ENCODE data around the gene MTCH1.

The MTCH1 gene

DNA sequence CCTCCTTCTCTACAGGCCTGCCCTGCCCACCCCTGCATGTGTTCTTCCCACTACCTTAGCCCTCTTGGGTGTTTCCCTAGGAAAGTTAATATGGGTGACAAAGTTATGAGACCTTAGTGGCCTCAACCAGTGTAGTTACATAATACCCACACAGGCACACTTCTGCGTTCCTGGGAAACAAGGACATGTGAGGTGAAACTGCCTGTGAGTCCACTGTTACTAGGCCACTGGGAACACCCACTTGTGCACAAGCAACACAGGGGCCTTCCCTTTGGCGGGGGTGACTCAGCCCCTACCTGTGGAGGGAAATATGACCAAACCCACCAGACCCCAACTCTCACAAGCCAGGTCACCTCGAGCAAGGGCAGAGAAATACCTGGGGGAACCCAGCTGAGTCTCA, 18.7 kb downstream of the MTCH1 start:
- TF ChIP-seq, protein P1, sequence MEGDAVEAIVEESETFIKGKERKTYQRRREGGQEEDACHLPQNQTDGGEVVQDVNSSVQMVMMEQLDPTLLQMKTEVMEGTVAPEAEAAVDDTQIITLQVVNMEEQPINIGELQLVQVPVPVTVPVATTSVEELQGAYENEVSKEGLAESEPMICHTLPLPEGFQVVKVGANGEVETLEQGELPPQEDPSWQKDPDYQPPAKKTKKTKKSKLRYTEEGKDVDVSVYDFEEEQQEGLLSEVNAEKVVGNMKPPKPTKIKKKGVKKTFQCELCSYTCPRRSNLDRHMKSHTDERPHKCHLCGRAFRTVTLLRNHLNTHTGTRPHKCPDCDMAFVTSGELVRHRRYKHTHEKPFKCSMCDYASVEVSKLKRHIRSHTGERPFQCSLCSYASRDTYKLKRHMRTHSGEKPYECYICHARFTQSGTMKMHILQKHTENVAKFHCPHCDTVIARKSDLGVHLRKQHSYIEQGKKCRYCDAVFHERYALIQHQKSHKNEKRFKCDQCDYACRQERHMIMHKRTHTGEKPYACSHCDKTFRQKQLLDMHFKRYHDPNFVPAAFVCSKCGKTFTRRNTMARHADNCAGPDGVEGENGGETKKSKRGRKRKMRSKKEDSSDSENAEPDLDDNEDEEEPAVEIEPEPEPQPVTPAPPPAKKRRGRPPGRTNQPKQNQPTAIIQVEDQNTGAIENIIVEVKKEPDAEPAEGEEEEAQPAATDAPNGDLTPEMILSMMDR (IDR thresholded peaks at IDR 0.05; ENCODE audit: low read depth, low read length): no peak
- H3K4me3 ChIP-seq (ENCODE audit: low read depth, low read length): no peak overlapping the region
- H3K9me3 ChIP-seq: no peaks in the 10 kb centered on the region
- peaks cover 39% of the 10 kb centered on the region for H3K36me3 ChIP-seq
- no peaks in the 10 kb centered on the region for H3K4me1 ChIP-seq
- no peaks in the 10 kb centered on the region for H3K27me3 ChIP-seq
- DNase-seq: no peak

DNA sequence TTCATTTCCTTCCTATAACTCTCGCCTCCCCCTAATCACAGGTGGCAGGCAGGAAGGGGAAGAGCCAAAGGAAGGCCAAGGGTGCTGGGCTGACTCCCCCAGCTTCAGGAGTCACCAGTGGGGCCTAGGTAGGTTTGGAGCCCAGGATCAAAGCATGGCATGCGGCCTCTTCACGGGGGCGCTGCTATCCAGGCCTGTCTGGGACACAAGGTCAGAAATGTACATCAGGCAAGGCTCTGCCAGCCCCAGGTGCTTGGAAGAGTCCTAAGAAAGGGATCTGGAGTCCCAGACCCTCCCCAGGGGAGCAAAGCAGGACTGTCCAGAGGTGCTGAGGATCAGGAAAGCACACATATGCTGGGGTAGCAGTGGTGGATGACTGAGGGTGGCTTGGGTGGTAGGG, 21.1 kb downstream of the MTCH1 start:
- H3K4me1 ChIP-seq: peaks cover 5% of the 10 kb centered on the region; the same call in 1 of the 2 replicates
- H3K36me3 ChIP-seq: peaks cover 30% of the 10 kb centered on the region
- TF ChIP-seq, protein P1 (IDR thresholded peaks at IDR 0.05; ENCODE audit: low read depth, low read length): no peak
- H3K4me3 ChIP-seq (ENCODE audit: low read depth, low read length): no peak overlapping the region
- no peaks in the 10 kb centered on the region for H3K27me3 ChIP-seq
- no peaks in the 10 kb centered on the region for H3K9me3 ChIP-seq
- no peak for DNase-seq

DNA sequence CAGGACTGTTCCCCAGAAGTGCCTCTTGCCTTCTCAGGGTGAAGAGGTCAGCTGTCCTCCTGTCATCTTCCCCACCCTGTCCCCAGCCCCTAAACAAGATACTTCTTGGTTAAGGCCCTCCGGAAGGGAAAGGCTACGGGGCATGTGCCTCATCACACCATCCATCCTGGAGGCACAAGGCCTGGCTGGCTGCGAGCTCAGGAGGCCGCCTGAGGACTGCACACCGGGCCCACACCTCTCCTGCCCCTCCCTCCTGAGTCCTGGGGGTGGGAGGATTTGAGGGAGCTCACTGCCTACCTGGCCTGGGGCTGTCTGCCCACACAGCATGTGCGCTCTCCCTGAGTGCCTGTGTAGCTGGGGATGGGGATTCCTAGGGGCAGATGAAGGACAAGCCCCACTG, 21.6 kb downstream of the MTCH1 start:
- Histone ChIP-seq H3K4me1 (peaks cover 5% of the 10 kb centered on the region; the same call in 1 of the 2 replicates), H3K36me3 (peaks cover 27% of the 10 kb centered on the region), H3K9me3 (no peaks in the 10 kb centered on the region), H3K27me3 (no peaks in the 10 kb centered on the region), H3K4me3 (ENCODE audit: low read depth, low read length) (no peak overlapping the region)
- TF ChIP-seq, protein P1 (IDR thresholded peaks at IDR 0.05; ENCODE audit: low read depth, low read length): no peak
- DNase-seq: no peak

DNA sequence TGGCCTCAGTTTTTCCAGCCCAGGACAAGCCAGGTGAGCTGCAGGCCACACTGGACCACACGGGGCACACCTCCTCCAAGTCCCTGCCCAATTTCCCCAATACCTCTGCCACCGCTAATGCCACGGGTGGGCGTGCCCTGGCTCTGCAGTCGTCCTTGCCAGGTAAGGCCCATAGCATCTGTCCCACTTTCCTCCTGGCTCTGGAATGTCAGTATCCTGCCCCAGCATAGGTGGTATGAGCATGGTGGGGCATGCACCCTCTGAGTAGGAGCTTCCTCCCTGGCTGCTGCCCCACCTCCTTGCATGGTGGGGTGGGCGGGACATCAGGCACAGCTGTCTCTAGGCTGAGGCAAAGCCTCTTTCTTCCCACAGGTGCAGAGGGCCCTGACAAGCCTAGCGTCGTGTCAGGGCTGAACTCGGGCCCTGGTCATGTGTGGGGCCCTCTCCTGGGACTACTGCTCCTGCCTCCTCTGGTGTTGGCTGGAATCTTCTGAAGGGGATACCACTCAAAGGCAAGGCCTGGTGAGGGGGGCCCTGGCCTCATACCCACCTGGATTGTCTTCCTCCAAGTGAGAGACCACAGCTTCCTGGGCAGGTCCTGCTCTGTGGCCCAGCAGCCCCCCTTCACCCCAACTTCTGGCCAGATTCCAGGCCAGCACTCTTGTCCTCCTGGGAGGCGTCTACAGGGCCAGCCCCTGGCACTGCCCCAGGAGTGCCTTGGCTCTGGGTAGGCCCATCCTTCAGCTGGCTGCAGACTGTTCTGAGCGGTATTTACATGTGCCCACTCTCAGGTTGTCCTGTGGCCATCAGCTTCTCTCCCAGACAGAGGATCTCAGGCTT, 22.3 kb downstream of the MTCH1 start:
- Histone ChIP-seq H3K27me3 (no peaks in the 10 kb centered on the region), H3K9me3 (no peaks in the 10 kb centered on the region), H3K4me1 (peaks cover 5% of the 10 kb centered on the region; the same call in 1 of the 2 replicates), H3K36me3 (peaks cover 20% of the 10 kb centered on the region), H3K4me3 (ENCODE audit: low read depth, low read length) (no peak overlapping the region)
- DNase-seq: peak; percentile 36
- TF ChIP-seq, protein P1 (IDR thresholded peaks at IDR 0.05; ENCODE audit: low read depth, low read length): no peak

DNA sequence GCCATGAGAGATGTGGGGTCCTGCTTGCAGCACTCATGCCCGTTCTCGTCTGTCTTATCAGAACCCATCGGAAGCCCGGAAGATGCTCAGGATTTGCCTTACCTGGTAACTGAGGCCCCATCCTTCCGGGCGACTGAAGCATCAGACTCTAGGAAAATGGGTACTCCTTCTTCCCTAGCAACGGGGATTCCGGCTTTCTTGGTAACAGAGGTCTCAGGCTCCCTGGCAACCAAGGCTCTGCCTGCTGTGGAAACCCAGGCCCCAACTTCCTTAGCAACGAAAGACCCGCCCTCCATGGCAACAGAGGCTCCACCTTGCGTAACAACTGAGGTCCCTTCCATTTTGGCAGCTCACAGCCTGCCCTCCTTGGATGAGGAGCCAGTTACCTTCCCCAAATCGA, 23.1 kb downstream of the MTCH1 start:
- TF ChIP-seq, protein P1 (IDR thresholded peaks at IDR 0.05; ENCODE audit: low read depth, low read length): no peak

More for the DNA sequence above, 23.1 kb downstream of the MTCH1 start:
- Histone ChIP-seq H3K27me3 (no peaks in the 10 kb centered on the region), H3K4me3 (ENCODE audit: low read depth, low read length) (no peak overlapping the region), H3K9me3 (no peaks in the 10 kb centered on the region), H3K4me1 (peaks cover 5% of the 10 kb centered on the region; the same call in 1 of the 2 replicates), H3K36me3 (peaks cover 12% of the 10 kb centered on the region)
- peak; percentile 67 for DNase-seq

All from BE2C (cell line).